Epithelial cell of esophagus (primary cell): ENCODE measurements around the gene MYO1B.
A peak's percentile ranks its signal among the peaks of the same experiment; 100 is the strongest.

Experiments
- DNase-seq: peaks from one replicate; pipeline ENCODE4 v3.0.0; 2010; ENCODE audit warnings: low read depth
- H3K4me3 ChIP-seq: 2 replicates; pipeline ENCODE4 v1.5.1; 2011; ENCODE audit warnings: mild to moderate bottlenecking, low read length, control low read depth
- TF ChIP-seq, protein P1 (sequence below): IDR thresholded peaks from 2 replicates; pipeline ENCODE4 v1.5.1; 2011; ENCODE audit warnings: low read depth, mild to moderate bottlenecking, low read length, control low read depth, inconsistent platforms; ENCODE audit not compliant: insufficient read depth; ENCODE audit errors: missing control alignments

The MYO1B gene

DNA sequence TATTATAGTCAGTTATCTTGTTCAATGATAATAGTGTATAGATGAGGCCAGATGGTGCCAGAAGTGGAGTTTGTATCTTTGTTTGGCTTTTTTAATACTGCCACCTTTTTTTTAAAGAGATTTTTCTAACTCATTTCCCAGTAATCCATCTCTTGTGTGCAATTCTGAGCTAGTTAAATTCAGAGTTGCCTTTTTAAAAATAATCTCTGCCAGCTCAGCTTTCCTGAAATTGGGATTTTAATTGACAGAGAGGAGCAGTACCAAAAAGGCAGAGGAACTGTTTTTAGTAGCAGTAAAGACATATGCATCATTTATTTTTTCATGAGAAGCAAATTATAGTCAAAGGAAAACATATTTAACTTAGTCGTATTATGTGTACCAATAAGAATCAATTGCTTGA lies 185.3 kb downstream of the MYO1B start:
- no peak overlapping the region for H3K4me3 ChIP-seq
- no peak for DNase-seq
- TF ChIP-seq, protein P1, sequence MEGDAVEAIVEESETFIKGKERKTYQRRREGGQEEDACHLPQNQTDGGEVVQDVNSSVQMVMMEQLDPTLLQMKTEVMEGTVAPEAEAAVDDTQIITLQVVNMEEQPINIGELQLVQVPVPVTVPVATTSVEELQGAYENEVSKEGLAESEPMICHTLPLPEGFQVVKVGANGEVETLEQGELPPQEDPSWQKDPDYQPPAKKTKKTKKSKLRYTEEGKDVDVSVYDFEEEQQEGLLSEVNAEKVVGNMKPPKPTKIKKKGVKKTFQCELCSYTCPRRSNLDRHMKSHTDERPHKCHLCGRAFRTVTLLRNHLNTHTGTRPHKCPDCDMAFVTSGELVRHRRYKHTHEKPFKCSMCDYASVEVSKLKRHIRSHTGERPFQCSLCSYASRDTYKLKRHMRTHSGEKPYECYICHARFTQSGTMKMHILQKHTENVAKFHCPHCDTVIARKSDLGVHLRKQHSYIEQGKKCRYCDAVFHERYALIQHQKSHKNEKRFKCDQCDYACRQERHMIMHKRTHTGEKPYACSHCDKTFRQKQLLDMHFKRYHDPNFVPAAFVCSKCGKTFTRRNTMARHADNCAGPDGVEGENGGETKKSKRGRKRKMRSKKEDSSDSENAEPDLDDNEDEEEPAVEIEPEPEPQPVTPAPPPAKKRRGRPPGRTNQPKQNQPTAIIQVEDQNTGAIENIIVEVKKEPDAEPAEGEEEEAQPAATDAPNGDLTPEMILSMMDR: no peak

DNA sequence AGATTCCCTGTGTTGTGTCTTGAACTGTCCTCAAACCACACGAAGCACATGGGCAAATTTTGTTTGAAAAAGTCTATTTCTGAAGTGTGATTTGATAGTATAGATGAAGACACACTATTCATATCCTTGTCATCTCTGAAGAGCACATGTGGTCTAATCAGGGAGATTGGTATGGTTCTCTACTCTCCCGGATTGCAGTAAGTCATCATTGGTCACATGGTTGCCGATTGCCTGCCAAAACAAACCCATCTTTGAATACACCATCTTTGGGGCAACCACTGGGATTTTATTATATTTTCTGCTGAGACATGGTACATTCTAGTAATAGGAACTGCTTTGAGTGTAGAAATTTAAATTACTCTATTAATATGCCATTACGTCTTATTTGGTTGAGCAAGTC lies 186.9 kb downstream of the MYO1B start:
- H3K4me3 ChIP-seq: no peak overlapping the region
- no peak for DNase-seq
- TF ChIP-seq, protein P1: no peak

DNA sequence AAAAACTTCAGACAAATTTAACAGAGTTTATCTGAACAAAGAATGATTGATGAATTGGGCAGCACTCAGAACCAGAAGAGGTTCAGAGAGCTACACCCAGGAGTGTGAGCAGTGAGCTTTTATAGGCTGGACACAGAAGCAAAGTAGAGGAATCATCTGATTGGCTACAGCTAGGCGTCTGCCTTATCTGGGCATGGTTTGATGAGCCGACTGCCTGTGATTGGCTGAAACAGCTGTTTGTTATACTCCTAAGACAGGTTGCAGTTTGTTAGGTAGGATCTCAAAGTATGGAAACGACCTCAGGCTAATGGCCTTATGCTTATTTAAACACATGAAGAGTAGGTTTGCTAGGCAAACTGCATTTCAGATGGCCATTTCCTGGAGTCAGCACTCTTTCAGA lies 188.9 kb downstream of the MYO1B start:
- peak; percentile 52 for DNase-seq
- TF ChIP-seq, protein P1: no peak
- no peak overlapping the region for H3K4me3 ChIP-seq

DNA sequence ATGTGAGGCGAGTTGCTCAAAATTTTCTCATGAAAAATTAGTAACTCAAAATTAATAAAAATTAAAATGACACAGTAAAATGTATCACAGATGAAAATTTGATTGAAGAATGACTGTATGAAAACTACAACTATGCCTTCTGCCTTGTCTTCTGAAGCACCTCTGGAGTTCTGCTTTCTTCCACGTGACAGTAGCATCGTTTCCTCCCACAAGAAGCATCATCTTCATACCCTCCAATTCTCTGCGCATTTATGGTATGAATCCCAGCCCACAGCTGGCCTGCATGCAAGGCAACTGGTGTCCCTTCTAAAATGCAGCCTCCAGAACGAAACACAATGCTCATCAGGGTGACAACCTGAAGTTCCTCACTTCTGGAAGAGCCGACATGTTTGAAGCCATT lies 189.9 kb downstream of the MYO1B start:
- no peak for DNase-seq
- TF ChIP-seq, protein P1: no peak
- no peak overlapping the region for H3K4me3 ChIP-seq

DNA sequence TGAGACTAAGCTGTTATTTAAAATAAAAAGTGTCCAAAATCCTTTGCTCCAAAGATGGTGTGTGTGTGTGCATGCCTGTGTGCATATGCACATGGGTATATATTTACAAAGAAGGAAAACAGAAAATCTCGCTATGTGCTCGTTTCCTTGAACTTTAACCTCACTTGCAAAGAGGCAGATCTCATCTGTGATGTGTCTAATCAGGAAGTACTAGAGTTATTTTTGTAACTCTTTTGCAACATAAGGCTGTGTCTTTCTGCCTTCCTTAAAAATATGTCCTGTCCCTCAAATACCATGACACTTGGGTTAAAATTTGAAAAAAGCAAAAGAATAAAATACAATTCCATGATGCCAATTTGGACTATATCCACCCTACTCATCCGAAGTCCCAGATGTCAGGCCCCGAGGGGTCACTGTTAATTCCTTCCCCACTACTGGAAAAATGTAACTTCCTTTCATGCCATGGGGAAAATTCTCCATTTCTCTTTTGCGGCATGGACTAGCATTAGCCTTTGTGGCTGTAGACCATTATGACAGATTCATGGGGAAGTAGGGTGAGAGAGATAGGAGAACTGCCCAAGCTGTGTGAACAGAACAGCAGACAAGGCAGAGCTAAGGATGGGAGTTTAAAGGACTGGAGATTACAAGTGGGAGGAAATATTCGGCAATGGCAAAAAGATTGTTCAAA lies 191.3 kb downstream of the MYO1B start:
- DNase-seq: no peak
- TF ChIP-seq, protein P1: no peak
- no peak overlapping the region for H3K4me3 ChIP-seq

DNA sequence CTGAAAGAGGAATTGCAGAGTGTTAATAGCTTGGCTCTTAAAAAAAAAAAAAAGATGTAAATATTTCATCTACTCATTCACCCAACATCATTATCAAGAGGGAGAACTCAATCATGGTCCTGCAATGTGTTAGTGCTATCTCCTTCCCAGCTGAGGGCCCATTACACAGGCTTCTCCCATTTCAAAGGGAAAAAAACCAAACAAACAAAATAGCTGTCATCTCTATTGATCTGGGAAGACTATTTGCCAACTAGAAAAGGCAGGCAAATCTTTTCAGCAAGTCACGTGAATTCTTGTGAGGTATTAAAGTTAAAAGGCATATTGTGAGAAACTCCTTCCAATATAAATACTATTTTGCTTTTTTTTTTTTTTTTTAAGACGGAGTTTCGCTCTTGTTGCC lies 194.3 kb downstream of the MYO1B start:
- DNase-seq: no peak
- TF ChIP-seq, protein P1: no peak
- H3K4me3 ChIP-seq: no peak overlapping the region

DNA sequence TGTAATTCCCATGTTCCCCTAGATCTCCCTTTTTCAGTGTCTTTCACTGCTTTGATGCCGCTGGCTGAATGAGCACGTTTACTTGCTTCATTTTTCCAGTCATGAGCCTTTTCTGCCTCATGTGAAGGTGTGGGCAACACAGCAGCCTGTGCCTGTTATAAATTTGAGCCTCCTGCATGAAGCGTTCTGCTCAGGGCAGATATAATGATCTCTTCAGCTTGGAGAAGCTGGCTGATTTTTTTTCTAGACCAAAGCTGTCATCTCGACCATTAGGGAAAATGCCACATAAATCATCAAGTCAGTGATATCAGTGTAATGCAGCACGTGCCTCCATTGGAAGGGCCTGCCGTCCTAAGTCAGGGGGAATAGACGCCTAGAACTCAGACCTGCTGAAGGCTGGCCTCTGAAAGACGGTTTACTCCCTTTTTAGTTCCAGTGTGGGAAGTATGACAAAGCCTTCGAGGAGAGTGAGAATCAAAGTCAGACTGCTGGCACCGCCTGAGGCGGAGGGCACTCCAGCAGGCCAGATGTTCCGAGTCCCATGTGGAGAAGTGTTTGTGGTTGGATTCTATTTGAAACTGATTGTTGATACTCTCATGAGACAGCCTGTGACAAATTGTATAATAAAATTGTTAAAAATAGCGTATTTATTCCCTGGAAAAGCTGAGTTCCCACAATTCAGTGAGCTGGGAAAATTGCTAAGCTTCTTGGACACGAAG lies 196.5 kb downstream of the MYO1B start:
- DNase-seq: no peak
- H3K4me3 ChIP-seq: no peak overlapping the region
- TF ChIP-seq, protein P1: no peak
